ENCODE data around the gene SKIDA1. TPM values are rescaled to one million over a fixed set of nuclear protein-coding genes. Genes with fewer than 3 reads are reported as not detected.
"Not testable (repeated sequence)": the region's sequence is repeated elsewhere in the genome, so short reads cannot be mapped to it uniquely, and the experiment has no call there.

Gene SKIDA1
- total RNA-seq, 3 donors from 2014 or later (not counting 1 experiment from before 2014, with no cell fraction given) = not detected

GRCh38 chr10:21556527-21556926 lies 31.0 kb upstream of the SKIDA1 start:
- no peak overlapping the region for H3K4me3 ChIP-seq (ENCODE audit: low read length)
- Mint-ChIP-seq H3K27ac (no peak overlapping the region), H3K4me3 (no peak overlapping the region), H3K4me1 (peaks cover 10 to 17% of the 10 kb centered on the region in 2 donors), H3K36me3 (peaks cover 25% of the 10 kb centered on the region), H3K27me3 (ENCODE audit: low read depth in 2 of 2) (no peaks in the 10 kb centered on the region), H3K9me3 (no peaks in the 10 kb centered on the region)
- no peaks in the 10 kb centered on the region for H3K27me3 ChIP-seq (ENCODE audit: control insufficient read depth, insufficient read depth, low read length)
- no peak for TF ChIP-seq CTCF (IDR thresholded peaks at IDR 0.05)
- no peaks in the 10 kb centered on the region for H3K9me3 ChIP-seq (ENCODE audit: control insufficient read depth, insufficient read depth, low read length)
- H3K4me1 ChIP-seq (ENCODE audit: control insufficient read depth, insufficient read depth, low read length) = no peaks in the 10 kb centered on the region
- ATAC-seq = no peak
- 97% methylated on average over 7 of the region's 8 CpGs for WGBS (ENCODE audit: insufficient coverage)
- DNase-seq = no peak
- H3K27ac ChIP-seq (ENCODE audit: low read length) = no peak overlapping the region
- peaks cover 36% of the 10 kb centered on the region for H3K36me3 ChIP-seq (ENCODE audit: control insufficient read depth, insufficient read depth, low read length)
- intact Hi-C loops (cut with micrococcal nuclease) = no loop called here

- DNase-seq (no peak), ATAC-seq (no peak)
- Histone ChIP-seq H3K9me3 (ENCODE audit: control insufficient read depth, insufficient read depth, low read length) (no peaks in the 10 kb centered on the region), H3K4me1 (ENCODE audit: control insufficient read depth, insufficient read depth, low read length) (no peaks in the 10 kb centered on the region), H3K27ac (ENCODE audit: low read length) (no peak overlapping the region), H3K36me3 (ENCODE audit: control insufficient read depth, insufficient read depth, low read length) (peaks cover 25% of the 10 kb centered on the region), H3K27me3 (ENCODE audit: control insufficient read depth, insufficient read depth, low read length) (no peaks in the 10 kb centered on the region), H3K4me3 (ENCODE audit: low read length) (no peak overlapping the region)
- WGBS (ENCODE audit: insufficient coverage) = 96% methylated on average over 8 of the region's 8 CpGs
- Mint-ChIP-seq H3K27me3 (ENCODE audit: low read depth in 2 of 2) (no peaks in the 10 kb centered on the region), H3K4me1 (peaks cover 5 to 10% of the 10 kb centered on the region in 2 donors), H3K4me3 (no peak overlapping the region), H3K9me3 (no peaks in the 10 kb centered on the region), H3K27ac (no peak overlapping the region), H3K36me3 (peaks cover 16% of the 10 kb centered on the region)
- TF ChIP-seq CTCF (IDR thresholded peaks at IDR 0.05) = no peak
- intact Hi-C loops (cut with micrococcal nuclease) = no loop called here
Observed at GRCh38 chr10:21552638-21553037, 27.2 kb upstream of the SKIDA1 start.

GRCh38 chr10:21547246-21547645 lies 21.8 kb upstream of the SKIDA1 start:
- Mint-ChIP-seq H3K9me3 (no peaks in the 10 kb centered on the region), H3K27ac (no peak overlapping the region), H3K27me3 (ENCODE audit: low read depth in 2 of 2) (no peaks in the 10 kb centered on the region), H3K4me1 (no peaks in the 10 kb centered on the region), H3K36me3 (peaks cover 10% of the 10 kb centered on the region), H3K4me3 (no peak overlapping the region)
- H3K27ac ChIP-seq (ENCODE audit: low read length) = no peak overlapping the region
- H3K4me1 ChIP-seq (ENCODE audit: control insufficient read depth, insufficient read depth, low read length) = no peaks in the 10 kb centered on the region
- H3K27me3 ChIP-seq (ENCODE audit: control insufficient read depth, insufficient read depth, low read length) = no peaks in the 10 kb centered on the region
- no peaks in the 10 kb centered on the region for H3K9me3 ChIP-seq (ENCODE audit: control insufficient read depth, insufficient read depth, low read length)
- TF ChIP-seq CTCF (IDR thresholded peaks at IDR 0.05) = no peak
- ATAC-seq (no peak), DNase-seq (no peak)
- intact Hi-C loops (cut with micrococcal nuclease) = no loop called here
- no peak overlapping the region for H3K4me3 ChIP-seq (ENCODE audit: low read length)
- H3K36me3 ChIP-seq (ENCODE audit: control insufficient read depth, insufficient read depth, low read length) = peaks cover 28% of the 10 kb centered on the region
- 91% methylated on average over 6 of the region's 6 CpGs for WGBS (ENCODE audit: insufficient coverage)

GRCh38 chr10:21540701-21541100 lies 15.2 kb upstream of the SKIDA1 start:
- H3K9me3 ChIP-seq (ENCODE audit: control insufficient read depth, insufficient read depth, low read length); H3K4me1 ChIP-seq (ENCODE audit: control insufficient read depth, insufficient read depth, low read length); H3K4me1 Mint-ChIP-seq; H3K27me3 ChIP-seq (ENCODE audit: control insufficient read depth, insufficient read depth, low read length); ATAC-seq; intact Hi-C loops (cut with micrococcal nuclease); H3K9me3 Mint-ChIP-seq; H3K4me3 ChIP-seq (ENCODE audit: low read length); DNase-seq; H3K27me3 Mint-ChIP-seq (ENCODE audit: low read depth in 2 of 2); H3K27ac ChIP-seq (ENCODE audit: low read length); H3K27ac Mint-ChIP-seq; H3K4me3 Mint-ChIP-seq: not testable (repeated sequence)
- WGBS (ENCODE audit: insufficient coverage) = 97% methylated on average over 3 of the region's 4 CpGs
- peaks cover 47% of the 10 kb centered on the region for H3K36me3 ChIP-seq (ENCODE audit: control insufficient read depth, insufficient read depth, low read length)
- peaks cover 18% of the 10 kb centered on the region for H3K36me3 Mint-ChIP-seq
